HG03575 (cell line): ENCODE data around the gene CHRNA4.

Source experiments
- ATAC-seq: cut with Tn5 transposase; IDR thresholded peaks from one replicate; pipeline ENCODE4 v1.9.1; 2021; ENCODE audit not compliant: unreplicated experiment, insufficient number of reproducible peaks, low FRiP score; ENCODE audit errors: extremely low read depth

CHRNA4 gene

GRCh38 chr20:63316502-63316921, 44.6 kb downstream of the CHRNA4 start:
- ATAC-seq, result no peak

GRCh38 chr20:63315731-63316491, 45.2 kb downstream of the CHRNA4 start:
- ATAC-seq, result no peak

- no peak for ATAC-seq
Measured at GRCh38 chr20:63315240-63315689, 45.9 kb downstream of the CHRNA4 start.

DNA sequence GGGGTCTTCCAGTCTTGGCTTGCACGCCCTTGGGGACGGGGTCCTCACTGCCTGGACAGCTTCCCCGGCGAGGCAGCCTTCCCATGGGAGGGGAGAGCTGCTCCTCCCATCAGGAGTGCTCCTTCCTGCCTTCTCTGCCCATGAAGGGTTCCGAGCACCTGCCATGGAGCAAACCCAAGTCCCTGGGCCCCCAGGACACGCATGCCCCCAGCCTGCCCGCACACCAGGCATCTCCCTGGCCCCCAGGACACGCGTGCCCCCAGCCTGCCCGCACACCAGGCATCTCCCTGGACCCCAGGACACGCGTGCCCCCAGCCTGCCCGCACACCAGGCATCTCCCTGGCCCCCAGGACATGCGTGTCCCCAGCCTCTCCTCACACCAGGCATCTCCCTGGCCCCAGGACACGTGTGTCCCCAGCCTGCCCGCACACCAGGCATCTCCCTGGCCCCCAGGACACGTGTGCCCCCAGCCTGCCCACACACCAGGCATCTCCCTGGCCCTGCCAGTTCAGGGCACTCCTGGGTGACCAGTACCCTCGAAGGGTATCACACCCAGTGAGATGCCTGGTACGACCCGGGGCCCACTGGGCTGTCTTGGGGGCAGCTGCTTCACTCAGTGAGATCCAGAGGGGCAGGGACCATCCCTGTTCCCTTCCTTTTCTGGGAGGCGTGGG, 46.4 kb downstream of the CHRNA4 start:
- ATAC-seq, result no peak

- no peak for ATAC-seq
Measured at GRCh38 chr20:63314015-63314471, 47.1 kb downstream of the CHRNA4 start.

- no peak for ATAC-seq
Measured at GRCh38 chr20:63313349-63314014, 47.7 kb downstream of the CHRNA4 start.

- no peak for ATAC-seq
Measured at GRCh38 chr20:63312690-63313348, 48.3 kb downstream of the CHRNA4 start.

DNA sequence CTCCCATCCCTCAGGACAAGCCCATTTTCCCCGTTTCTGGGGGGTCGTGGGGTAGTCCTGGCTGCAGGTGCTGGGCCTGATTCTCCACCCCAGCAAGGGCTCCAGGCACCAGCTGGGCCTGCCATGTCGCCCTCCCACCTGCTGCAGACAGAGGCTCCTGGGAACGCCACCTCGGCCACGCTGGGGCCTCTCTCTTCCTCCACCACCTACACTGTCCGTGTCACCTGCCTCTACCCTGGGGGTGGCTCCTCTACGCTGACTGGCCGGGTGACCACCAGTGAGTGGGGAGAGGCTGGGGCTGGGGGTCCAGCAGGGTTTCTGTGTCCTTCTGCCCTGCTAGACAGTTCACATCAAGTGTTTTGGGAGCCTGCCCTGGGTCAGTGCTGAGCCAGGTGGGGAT, 48.9 kb downstream of the CHRNA4 start:
- ATAC-seq, result no peak

DNA sequence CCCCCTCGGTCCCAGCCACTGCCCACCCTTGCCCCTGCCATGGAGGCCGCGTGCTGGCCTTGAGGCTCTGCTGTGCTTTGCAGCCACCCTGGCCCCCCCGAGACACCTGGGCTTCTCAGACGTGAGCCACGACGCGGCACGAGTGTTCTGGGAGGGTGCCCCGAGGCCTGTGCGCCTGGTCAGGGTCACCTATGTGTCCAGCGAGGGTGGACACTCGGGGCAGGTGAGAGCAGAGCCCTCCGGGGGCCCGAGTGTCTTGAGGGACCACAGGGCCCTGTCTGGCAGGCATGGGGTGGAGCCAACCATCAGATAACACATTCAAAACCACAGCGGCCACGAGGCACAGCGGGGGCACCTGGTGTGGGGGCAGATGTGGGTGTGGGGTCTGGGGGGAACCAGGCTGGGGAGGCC, 49.3 kb downstream of the CHRNA4 start:
- no peak for ATAC-seq

- no peak for ATAC-seq
Measured at GRCh38 chr20:63311186-63311832, 49.8 kb downstream of the CHRNA4 start.

- ATAC-seq, result no peak
Measured at GRCh38 chr20:63310265-63310991, 50.7 kb downstream of the CHRNA4 start.

DNA sequence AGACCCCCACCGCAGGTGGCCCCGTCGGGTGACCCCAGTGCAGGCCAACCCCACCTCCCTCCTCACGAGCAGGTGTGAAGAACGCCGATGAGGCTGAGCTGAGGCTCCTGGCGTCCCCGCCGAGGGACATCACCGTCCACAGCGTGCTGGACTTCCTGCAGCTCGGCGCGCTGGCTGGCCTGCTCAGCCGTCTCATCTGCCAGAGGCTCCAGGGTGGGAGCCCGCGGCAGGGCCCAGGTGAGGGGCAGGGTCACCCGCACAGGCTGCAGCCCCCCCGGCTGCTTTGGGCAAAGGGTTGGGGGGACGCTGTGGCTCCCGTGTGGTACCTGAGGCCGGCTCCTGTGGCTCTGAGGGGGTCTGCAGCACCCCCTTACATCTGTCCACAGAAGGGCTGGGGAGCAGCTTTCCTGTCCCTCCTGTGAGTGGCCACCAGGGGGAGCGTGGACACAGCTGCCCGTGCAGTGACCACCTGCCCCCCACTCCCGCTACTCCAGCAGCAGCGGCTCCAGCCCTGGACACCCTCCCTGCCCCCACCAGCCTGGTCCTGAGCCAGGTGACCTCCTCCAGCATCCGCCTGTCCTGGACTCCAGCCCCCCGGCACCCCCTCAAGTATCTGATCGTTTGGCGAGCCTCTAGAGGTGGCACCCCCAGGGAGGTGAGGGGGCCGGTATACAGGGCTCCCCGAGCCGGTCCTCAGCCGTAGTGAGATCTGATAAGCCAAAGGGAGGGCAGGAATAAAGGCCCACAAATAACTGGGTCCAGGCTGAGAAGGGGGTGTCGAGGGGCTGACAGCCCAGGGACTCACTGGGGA, 51.7 kb downstream of the CHRNA4 start:
- no peak for ATAC-seq

DNA sequence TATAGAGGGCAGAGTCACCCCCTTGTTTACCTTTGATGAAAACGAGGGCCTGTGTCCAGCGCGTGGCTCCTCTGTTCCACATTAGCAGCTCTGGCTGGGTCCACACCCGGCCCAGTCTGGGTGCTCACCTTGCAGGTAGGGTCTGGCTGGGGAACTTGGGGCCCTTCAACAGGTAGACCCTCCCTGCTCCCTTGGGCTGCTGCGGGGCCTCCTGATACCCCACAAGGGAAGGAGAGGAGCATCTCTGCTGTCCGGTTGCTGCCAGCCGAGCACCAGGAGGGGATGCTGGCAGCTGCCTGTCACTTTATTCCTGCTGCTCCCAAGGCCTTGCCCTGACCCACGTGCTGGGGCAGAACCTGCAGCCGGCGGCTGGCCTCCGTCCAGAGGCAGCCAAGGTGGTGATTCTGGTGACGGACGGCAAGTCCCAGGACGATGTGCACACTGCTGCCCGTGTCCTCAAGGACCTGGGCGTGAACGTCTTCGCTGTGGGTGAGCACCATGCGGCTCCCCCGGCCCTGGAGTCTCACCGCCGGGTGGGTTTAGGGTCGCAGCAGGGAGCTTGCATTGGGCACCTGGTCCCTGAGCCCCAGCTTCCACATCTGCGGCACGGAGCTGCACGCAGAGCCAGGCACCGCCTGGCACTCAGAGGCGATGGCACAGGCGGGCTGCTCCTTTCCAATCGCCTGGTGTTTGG, 52.8 kb downstream of the CHRNA4 start:
- ATAC-seq, result no peak

DNA sequence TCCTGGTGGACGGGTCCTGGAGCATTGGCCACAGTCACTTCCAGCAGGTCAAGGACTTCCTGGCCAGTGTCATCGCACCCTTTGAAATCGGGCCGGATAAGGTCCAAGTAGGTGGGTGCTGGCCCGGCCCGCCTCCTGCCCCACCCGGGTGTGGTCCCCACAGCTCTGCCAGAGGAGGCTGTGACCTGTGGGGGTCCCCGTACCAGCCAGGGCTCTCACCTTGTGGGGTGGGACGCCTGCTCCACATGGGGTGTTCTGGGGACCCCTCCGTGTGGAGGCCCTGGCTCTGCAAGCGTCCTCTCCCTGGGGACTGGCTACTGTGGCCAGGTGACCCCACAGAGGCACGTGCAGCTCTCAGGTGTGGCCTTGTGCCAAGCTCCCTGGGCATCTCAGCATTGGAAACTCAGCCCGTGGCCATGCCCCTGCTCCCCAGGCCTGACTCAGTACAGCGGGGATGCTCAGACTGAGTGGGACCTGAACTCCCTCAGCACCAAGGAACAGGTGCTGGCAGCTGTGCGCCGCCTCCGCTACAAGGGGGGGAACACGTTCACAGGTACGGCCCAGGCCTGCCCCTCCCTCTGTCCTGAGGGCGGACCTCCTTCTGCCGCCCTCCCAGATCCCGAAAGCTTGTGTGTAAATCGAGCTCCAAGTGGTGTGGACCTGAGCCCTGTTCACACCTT, 53.5 kb downstream of the CHRNA4 start:
- ATAC-seq, result no peak

GRCh38 chr20:63306673-63307537, 54.2 kb downstream of the CHRNA4 start:
- no peak for ATAC-seq
